Astrocyte (in vitro differentiated cells and primary cell): ENCODE measurements around the gene CELF2.

Experiments
- CTCF ChIP-seq: IDR thresholded peaks from 2 replicates; pipeline ENCODE4 v1.5.1; 2011; ENCODE audit warnings: low read depth, mild to moderate bottlenecking, inconsistent platforms, low read length, moderate library complexity; ENCODE audit not compliant: insufficient read depth
- EZH2 ChIP-seq: IDR thresholded peaks from 2 replicates; pipeline ENCODE4 v1.6.1; 2012; ENCODE audit warnings: mild to moderate bottlenecking, low read length, inconsistent platforms; ENCODE audit not compliant: insufficient read depth

GRCh38 chr10:11138314-11139033 lies 120.8 kb downstream of the CELF2 start:
- TF ChIP-seq CTCF (no peak), EZH2 (no peak)
